PFSK-1 (cell line): ENCODE measurements around the gene DCC.

Experiments
- FOXP2 ChIP-seq: optimal IDR thresholded peaks from 2 replicates; pipeline ENCODE3; 2011; ENCODE audit warnings: borderline replicate concordance, control low read depth, inconsistent platforms; ENCODE audit not compliant: insufficient read depth; ENCODE audit errors: extremely low read length, extremely low read depth
- POLR2AphosphoS5 ChIP-seq: IDR thresholded peaks from 2 replicates; pipeline ENCODE4 v1.6.1; 2012; ENCODE audit warnings: low read depth, mild to moderate bottlenecking, control low read depth, low read length, moderate library complexity
- SIN3A ChIP-seq: IDR thresholded peaks from 2 replicates; pipeline ENCODE4 v1.6.1; 2012; ENCODE audit warnings: mild to moderate bottlenecking, low read length, moderate library complexity, borderline replicate concordance; ENCODE audit not compliant: insufficient read depth
- TAF1 ChIP-seq: IDR thresholded peaks from 2 replicates; pipeline ENCODE4 v1.6.1; 2012; ENCODE audit warnings: low read length, control low read depth, borderline replicate concordance; ENCODE audit not compliant: insufficient read depth
- TF ChIP-seq, protein P1 (sequence below), 2 experiments: IDR thresholded peaks; 2 replicates each; pipeline versions ENCODE4 v1.6.1 to v1.8.0; 2011 to 2012; ENCODE audit warnings: low read depth in 2 of 2, low read length in 2 of 2, control low read depth in 1 of 2, inconsistent platforms in 1 of 2, mild to moderate bottlenecking in 1 of 2, moderate library complexity in 1 of 2; ENCODE audit not compliant: insufficient read depth in 1 of 2

The DCC gene

DNA sequence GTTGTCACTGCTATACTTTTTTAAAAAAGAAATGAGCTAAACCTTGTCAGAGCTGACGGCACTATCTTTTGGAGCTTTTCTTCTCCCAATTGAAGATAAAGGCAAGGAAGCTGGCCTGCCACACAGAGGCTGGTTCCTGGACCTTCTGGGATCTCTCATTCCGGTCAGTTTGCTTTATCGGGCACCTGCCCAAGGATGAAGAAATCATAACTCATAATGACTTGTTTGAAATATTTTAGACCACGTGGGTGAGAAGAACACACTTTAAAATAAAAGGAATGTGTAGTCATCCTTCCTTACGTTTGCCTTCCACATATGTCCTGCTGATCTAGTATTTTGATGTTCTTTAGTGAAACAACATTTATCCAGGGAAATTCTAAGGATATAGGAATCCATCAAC is 535.7 kb downstream of the DCC start:
- TF ChIP-seq FOXP2 = no peak

DNA sequence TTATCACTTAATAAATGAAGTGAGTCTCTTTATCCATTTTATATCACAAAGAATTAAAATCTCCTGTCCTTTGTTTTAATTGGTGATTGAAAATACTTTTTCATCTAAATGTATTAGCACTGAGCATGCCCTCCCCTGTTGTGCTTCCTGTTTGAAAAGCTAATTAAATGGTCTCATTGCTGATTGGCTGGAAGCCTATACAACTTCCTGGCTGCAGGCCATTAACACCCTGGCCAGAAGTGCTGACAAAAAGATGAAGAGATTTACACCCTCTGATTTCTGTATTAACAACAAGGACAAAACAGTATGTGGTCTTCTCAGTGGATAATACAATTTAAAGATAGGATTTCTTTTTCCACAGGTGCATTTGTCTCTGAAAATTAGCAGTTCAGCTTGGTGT is 548.0 kb downstream of the DCC start:
- no peak for TF ChIP-seq SIN3A
- TF ChIP-seq FOXP2 = no peak
- TF ChIP-seq TAF1 = no peak
- TF ChIP-seq POLR2AphosphoS5 = no peak
- TF ChIP-seq, protein P1, sequence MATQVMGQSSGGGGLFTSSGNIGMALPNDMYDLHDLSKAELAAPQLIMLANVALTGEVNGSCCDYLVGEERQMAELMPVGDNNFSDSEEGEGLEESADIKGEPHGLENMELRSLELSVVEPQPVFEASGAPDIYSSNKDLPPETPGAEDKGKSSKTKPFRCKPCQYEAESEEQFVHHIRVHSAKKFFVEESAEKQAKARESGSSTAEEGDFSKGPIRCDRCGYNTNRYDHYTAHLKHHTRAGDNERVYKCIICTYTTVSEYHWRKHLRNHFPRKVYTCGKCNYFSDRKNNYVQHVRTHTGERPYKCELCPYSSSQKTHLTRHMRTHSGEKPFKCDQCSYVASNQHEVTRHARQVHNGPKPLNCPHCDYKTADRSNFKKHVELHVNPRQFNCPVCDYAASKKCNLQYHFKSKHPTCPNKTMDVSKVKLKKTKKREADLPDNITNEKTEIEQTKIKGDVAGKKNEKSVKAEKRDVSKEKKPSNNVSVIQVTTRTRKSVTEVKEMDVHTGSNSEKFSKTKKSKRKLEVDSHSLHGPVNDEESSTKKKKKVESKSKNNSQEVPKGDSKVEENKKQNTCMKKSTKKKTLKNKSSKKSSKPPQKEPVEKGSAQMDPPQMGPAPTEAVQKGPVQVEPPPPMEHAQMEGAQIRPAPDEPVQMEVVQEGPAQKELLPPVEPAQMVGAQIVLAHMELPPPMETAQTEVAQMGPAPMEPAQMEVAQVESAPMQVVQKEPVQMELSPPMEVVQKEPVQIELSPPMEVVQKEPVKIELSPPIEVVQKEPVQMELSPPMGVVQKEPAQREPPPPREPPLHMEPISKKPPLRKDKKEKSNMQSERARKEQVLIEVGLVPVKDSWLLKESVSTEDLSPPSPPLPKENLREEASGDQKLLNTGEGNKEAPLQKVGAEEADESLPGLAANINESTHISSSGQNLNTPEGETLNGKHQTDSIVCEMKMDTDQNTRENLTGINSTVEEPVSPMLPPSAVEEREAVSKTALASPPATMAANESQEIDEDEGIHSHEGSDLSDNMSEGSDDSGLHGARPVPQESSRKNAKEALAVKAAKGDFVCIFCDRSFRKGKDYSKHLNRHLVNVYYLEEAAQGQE (IDR thresholded peaks at IDR 0.05; ENCODE audit: insufficient read depth in 1 of 2, low read depth in 2 of 2, low read length in 2 of 2) = no peak

DNA sequence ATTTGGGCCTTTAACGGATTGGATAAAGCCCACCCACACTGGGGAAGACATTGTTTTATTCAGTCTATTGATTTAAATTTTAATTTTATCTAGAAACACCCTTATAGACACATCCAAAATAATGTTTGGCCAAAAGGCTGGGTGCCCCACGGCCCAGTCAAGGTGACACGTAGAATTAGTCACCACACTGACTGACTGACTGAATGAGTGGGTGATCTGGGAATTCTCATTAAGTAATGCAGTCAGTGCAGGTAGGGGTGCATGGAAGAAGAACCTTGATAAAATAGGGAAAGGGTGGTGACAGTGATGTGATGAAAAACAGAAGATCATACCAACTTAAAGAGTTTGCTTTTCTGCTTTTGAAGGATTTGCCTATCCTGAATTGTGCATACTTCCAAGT is 554.8 kb downstream of the DCC start:
- TF ChIP-seq POLR2AphosphoS5 (no peak), TAF1 (no peak), SIN3A (no peak), FOXP2 (no peak)
- TF ChIP-seq, protein P1 (IDR thresholded peaks at IDR 0.05; ENCODE audit: insufficient read depth in 1 of 2, low read depth in 2 of 2, low read length in 2 of 2) = no peak

DNA sequence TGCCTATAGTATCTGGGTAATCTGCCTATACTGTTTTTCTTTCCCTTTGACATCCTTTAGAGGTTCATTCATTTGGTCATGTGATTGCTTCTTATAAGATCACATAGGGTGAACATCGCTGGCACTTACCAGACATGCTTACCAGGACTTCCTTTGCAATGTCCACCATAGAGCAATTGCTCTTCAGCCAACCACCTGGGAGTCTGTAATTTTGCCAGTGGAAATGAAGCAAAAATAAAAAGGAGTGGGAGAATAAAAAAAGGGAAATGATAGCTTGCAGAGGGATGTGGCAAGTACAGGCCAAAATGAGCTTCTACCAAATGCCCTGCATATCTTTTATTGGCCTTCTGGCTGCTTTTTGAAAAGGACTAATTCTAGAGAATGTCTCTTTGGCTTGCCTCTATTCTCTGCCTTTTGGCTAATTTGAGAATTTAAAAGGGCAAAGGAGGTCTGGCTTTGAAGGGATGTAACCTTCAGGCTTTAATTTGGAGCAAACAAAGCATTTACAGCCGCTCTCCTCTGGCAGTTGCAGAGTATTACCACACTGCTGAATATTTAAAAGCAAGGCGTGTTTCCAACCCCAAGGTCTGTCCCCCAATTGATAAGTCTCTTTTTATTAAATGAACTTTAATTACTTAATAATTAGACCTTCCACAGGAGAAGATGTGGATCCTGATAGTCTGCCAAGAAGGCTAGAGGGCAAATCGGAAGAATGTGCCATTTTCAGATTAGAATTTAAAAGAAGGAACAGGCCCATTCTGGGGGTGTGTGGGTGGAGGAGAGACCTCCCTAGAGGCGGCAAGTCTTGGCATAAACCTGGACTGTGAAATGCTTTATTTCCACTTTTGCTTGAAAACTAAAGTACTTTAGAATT is 557.9 kb downstream of the DCC start:
- no peak for TF ChIP-seq SIN3A
- TF ChIP-seq, protein P1 (IDR thresholded peaks at IDR 0.05; ENCODE audit: insufficient read depth in 1 of 2, low read depth in 2 of 2, low read length in 2 of 2) = no peak

DNA sequence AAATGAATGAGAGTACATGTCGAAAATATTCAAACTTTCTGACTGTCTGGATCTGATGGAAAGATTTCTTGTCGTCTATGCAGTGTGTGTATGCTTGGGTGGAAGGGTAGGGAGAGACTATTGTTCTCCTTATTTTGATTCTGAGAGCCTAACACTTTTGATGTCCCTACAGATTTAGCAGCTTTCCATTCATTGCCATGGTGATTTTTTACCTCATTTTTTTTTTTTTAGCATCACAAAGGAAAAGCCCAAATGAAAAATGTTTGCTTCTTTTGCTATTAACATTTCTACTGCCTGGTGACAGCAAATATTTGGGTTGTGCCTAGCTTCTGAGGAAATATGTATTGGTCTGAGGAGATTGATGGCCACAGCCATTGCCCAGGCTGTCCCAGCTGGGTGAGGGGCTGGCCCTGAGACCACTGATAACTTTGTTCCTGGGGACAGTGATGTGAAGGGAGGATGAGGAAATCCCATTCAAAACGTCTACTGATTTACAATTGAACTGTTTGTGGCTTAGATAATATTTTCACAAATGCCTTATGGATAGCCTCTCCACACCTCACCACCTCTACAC is 558.6 kb downstream of the DCC start:
- TF ChIP-seq FOXP2 = no peak
- TF ChIP-seq, protein P1 (IDR thresholded peaks at IDR 0.05; ENCODE audit: insufficient read depth in 1 of 2, low read depth in 2 of 2, low read length in 2 of 2) = no peak
- TF ChIP-seq TAF1 = no peak
- TF ChIP-seq POLR2AphosphoS5 = no peak
- no peak for TF ChIP-seq SIN3A
